HCT116 (cell line): ENCODE results near the gene ROR2. TPM values are rescaled to one million over a fixed set of nuclear protein-coding genes. Genes with fewer than 3 reads are reported as not detected.

Experiments used
- ATAC-seq: fragments of 200-7000 bp; cut with Tn5 transposase; 2 replicates; pipeline ENCODE4 v1.9.1; 2020; ENCODE audit warnings: mild to moderate bottlenecking, moderate library complexity
- BruUV-seq: library from RNA; stranded (reverse); fragments of 400-500 nt; replicated peaks from 2 replicates; lab custom pipeline; 2021; lab: Mats Ljungman, UMichigan
- CTCF ChIA-PET: fragments of 300-600 bp; sonication (Branson Sonifier 250); formaldehyde crosslinking; loops from one replicate; lab custom pipeline; 2021; ENCODE audit warnings: antibody characterized with exemption; lab: Charles Lee
- POLR2A ChIA-PET: fragments of 300-600, 350-600 bp; sonication (Branson Sonifier 250); formaldehyde crosslinking; loops from one replicate; lab custom pipeline; 2021; ENCODE audit warnings: antibody characterized with exemption; lab: Charles Lee
- RAD21 ChIA-PET, 2 experiments: fragments of 300-600 bp; sonication (Branson Sonifier 250); formaldehyde crosslinking; loops; one replicate each; lab custom pipeline; 2023; ENCODE audit warnings: low total read pairs in 2 of 2; ENCODE audit not compliant: uncharacterized antibody in 2 of 2, unreplicated experiment in 2 of 2, low non-redundant PET in 1 of 2; lab: Charles Lee
- DNase-seq: peaks from one replicate; pipeline ENCODE4 v3.0.0-alpha.2; 2010; ENCODE audit warnings: low read depth, low spot score
- H2AFZ ChIP-seq: fragments of 200-600 bp; shearing (Covaris generic), sonication (generic); 2 replicates; pipeline ENCODE4 v1.6.1; 2017; ENCODE audit warnings: low read depth, mixed run types, mixed read lengths, antibody characterized with exemption, low read length; ENCODE audit not compliant: poor library complexity, severe bottlenecking
- H3K27ac ChIP-seq: 2 replicates; pipeline ENCODE4 v1.5.1; 2012; ENCODE audit warnings: low read depth, low read length
- H3K27me3 ChIP-seq: fragments of 200-600 bp; sonication (generic); 2 replicates; pipeline ENCODE4 v1.6.1; 2016; ENCODE audit warnings: mixed run types, low read length, mixed read lengths; ENCODE audit not compliant: insufficient read depth
- H3K36me3 ChIP-seq, 2 experiments: fragments of 200-500 bp in 1 of 2; fragments of 200-600 bp in 1 of 2; sonication (Bioruptor generic) in 1 of 2; sonication (generic) in 1 of 2; 2 replicates each; pipeline versions ENCODE4 v1.5.1 to v1.6.1; 2014 to 2016; ENCODE audit warnings: low read length in 2 of 2, inconsistent platforms in 1 of 2, mixed read lengths in 1 of 2, mixed run types in 1 of 2; ENCODE audit not compliant: insufficient read depth in 2 of 2, control insufficient read depth in 1 of 2
- H3K4me1 ChIP-seq, 2 experiments: fragments of 200-600 bp in 1 of 2; sonication (generic) in 1 of 2; 2 replicates each; pipeline versions ENCODE4 v1.5.1 to v1.6.1; 2012 to 2017; ENCODE audit warnings: low read length in 2 of 2, inconsistent platforms in 1 of 2, mild to moderate bottlenecking in 1 of 2, mixed read lengths in 1 of 2, mixed run types in 1 of 2, moderate library complexity in 1 of 2; ENCODE audit not compliant: insufficient read depth in 2 of 2, control insufficient read depth in 1 of 2
- H3K4me2 ChIP-seq: fragments of 200-600 bp; sonication (generic); 2 replicates; pipeline ENCODE4 v1.6.1; 2017; ENCODE audit warnings: mixed run types, low read length, mixed read lengths
- H3K4me3 ChIP-seq, 2 experiments: fragments of 200-600 bp in 1 of 2; sonication (generic) in 1 of 2; replicated peaks in 1 of 2; 2 replicates each; pipeline ENCODE4 v1.5.1; 2011 to 2016; ENCODE audit warnings: low read length in 2 of 2, control low read depth in 1 of 2, low read depth in 1 of 2, mild to moderate bottlenecking in 1 of 2, mixed read lengths in 1 of 2, mixed run types in 1 of 2
- H3K79me2 ChIP-seq: fragments of 200-600 bp; sonication (generic); 2 replicates; pipeline ENCODE4 v1.6.1; 2017; ENCODE audit warnings: mild to moderate bottlenecking, mixed run types, low read length, moderate library complexity, mixed read lengths; ENCODE audit not compliant: insufficient read depth
- H3K9ac ChIP-seq: fragments of 200-600 bp; sonication (generic); 2 replicates; pipeline ENCODE4 v1.6.1; 2016; ENCODE audit warnings: low read length, mixed read lengths
- H3K9me2 ChIP-seq: fragments of 200-600 bp; sonication (generic), shearing (Covaris generic); 2 replicates; pipeline ENCODE4 v1.6.1; 2017; ENCODE audit warnings: mixed run types, mild to moderate bottlenecking, moderate library complexity; ENCODE audit not compliant: insufficient read depth
- H3K9me3 ChIP-seq, 2 experiments: fragments of 200-500 bp in 1 of 2; fragments of 200-600 bp in 1 of 2; sonication (Bioruptor generic) in 1 of 2; sonication (generic) in 1 of 2; 2 replicates each; pipeline ENCODE4 v1.6.1; 2014 to 2017; ENCODE audit warnings: low read length in 2 of 2, mixed read lengths in 2 of 2, inconsistent platforms in 1 of 2, low read depth in 1 of 2, mild to moderate bottlenecking in 1 of 2, mixed run types in 1 of 2, moderate library complexity in 1 of 2; ENCODE audit not compliant: control insufficient read depth in 1 of 2, insufficient read depth in 1 of 2
- H4K20me1 ChIP-seq: fragments of 200-600 bp; sonication (generic), shearing (Covaris generic); 2 replicates; pipeline ENCODE4 v1.6.1; 2017; ENCODE audit warnings: mixed run types, mild to moderate bottlenecking, moderate library complexity; ENCODE audit not compliant: insufficient read depth
- CBX3 ChIP-seq: IDR thresholded peaks from 2 replicates; pipeline ENCODE4 v1.6.1; 2012; ENCODE audit warnings: low read depth
- CEBPB ChIP-seq: IDR thresholded peaks from 2 replicates; pipeline ENCODE4 v1.6.1; 2012; ENCODE audit warnings: low read depth
- ELF1 ChIP-seq: IDR thresholded peaks from 2 replicates; pipeline ENCODE4 v1.6.1; 2012; ENCODE audit warnings: low read depth, borderline replicate concordance
- EZH2 ChIP-seq: fragments of 200-600 bp; sonication (generic); IDR thresholded peaks from 2 replicates; pipeline ENCODE4 v1.6.1; 2017; ENCODE audit warnings: antibody characterized with exemption, mixed run types
- FOSL1 ChIP-seq: IDR thresholded peaks from 2 replicates; pipeline ENCODE4 v1.6.1; 2012; ENCODE audit warnings: low read depth
- MAX ChIP-seq: IDR thresholded peaks from 2 replicates; pipeline ENCODE4 v1.6.1; 2012
- POLR2A ChIP-seq: IDR thresholded peaks from 2 replicates; pipeline ENCODE4 v1.7.0; 2011; ENCODE audit warnings: borderline replicate concordance; ENCODE audit not compliant: insufficient read depth, insufficient read length; ENCODE audit errors: extremely low read depth
- POLR2AphosphoS5 ChIP-seq: IDR thresholded peaks from 2 replicates; pipeline ENCODE4 v1.6.1; 2011; ENCODE audit warnings: mild to moderate bottlenecking, low read depth, low read length, moderate library complexity
- SIN3A ChIP-seq: IDR thresholded peaks from 2 replicates; pipeline ENCODE4 v1.6.1; 2012; ENCODE audit warnings: low read depth
- SRF ChIP-seq: IDR thresholded peaks from 2 replicates; pipeline ENCODE4 v1.6.1; 2012; ENCODE audit warnings: low read depth
- TCF7L2 ChIP-seq: IDR thresholded peaks from 2 replicates; pipeline ENCODE4 v1.7.0; 2011; ENCODE audit warnings: borderline replicate concordance, inconsistent platforms; ENCODE audit not compliant: insufficient read depth, insufficient read length; ENCODE audit errors: extremely low read depth
- ZFX ChIP-seq: fragments of 450-650 bp; IDR thresholded peaks from 2 replicates; pipeline ENCODE4 v1.6.1; 2017
- intact Hi-C: fragments of 100-400 bp; cut with micrococcal nuclease; formaldehyde crosslinking; loops from 2 replicates; pipeline ENCODE4 v1.10.0; 2022
- total RNA-seq: library from RNA; stranded (reverse); gene quantifications from one replicate; pipeline ENCODE4 v1.2.1, GENCODE V29; 2021; ENCODE audit not compliant: unreplicated experiment
- TF ChIP-seq, protein P1 (sequence below): IDR thresholded peaks from 2 replicates; pipeline ENCODE4 v1.6.1; 2012; ENCODE audit warnings: low read depth

The ROR2 gene
- total RNA-seq, 1 experiment from 2014 or later, result 15.7 TPM

DNA sequence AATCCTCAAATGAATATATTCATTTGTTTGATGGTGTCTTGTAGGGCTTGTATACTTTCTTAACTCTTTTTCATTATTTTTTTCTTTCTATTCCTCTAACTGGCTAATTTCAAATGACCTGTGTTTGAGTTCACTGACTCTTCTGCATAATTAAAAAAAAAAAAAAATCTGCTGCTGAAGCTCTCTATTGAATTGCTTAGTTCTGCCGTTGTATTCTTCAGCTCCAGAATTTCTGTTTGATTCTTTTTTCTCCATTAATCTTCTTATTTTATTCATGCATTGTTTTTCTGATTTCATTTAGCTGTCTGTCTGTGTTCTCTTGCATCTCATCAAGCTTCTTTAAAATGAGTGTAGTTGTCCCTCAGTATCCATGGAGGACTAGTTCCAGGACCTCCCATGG is 244.6 kb downstream of the ROR2 start:
- no peak overlapping the region for H2AFZ ChIP-seq
- no peaks in the 10 kb centered on the region for H3K79me2 ChIP-seq
- POLR2A ChIA-PET, result no interaction called here
- H4K20me1 ChIP-seq, result no peaks in the 10 kb centered on the region
- DNase-seq (no peak), ATAC-seq (no peak)
- H3K9me3 ChIP-seq, result no peaks in the 10 kb centered on the region
- H3K27ac ChIP-seq, result no peak overlapping the region
- no TSS peak for BruUV-seq
- intact Hi-C loops, result no loop called here
- H3K4me2 ChIP-seq, result no peak overlapping the region
- H3K9ac ChIP-seq, result no peak overlapping the region
- CTCF ChIA-PET, result no interaction called here
- H3K36me3 ChIP-seq, result no peaks in the 10 kb centered on the region
- TF ChIP-seq POLR2A (no peak), ZFX (no peak)
- TF ChIP-seq, all 23 proteins: peak for 0
- RAD21 ChIA-PET, result no interaction called here
- Histone ChIP-seq H3K4me1 (no peaks in the 10 kb centered on the region), H3K27me3 (no peaks in the 10 kb centered on the region), H3K9me2 (no peaks in the 10 kb centered on the region), H3K4me3 (no peak overlapping the region)

- Histone ChIP-seq H3K9me3 (no peaks in the 10 kb centered on the region), H3K9ac (no peak overlapping the region), H3K9me2 (no peaks in the 10 kb centered on the region), H3K4me2 (no peak overlapping the region), H3K4me1 (no peaks in the 10 kb centered on the region), H2AFZ (no peak overlapping the region), H3K79me2 (no peaks in the 10 kb centered on the region), H3K27me3 (no peaks in the 10 kb centered on the region), H4K20me1 (no peaks in the 10 kb centered on the region), H3K36me3 (no peaks in the 10 kb centered on the region), H3K4me3 (no peak overlapping the region), H3K27ac (no peak overlapping the region)
- DNase-seq (no peak), ATAC-seq (no peak)
- BruUV-seq, result no TSS peak
- TF ChIP-seq SRF, result no peak
- ChIA-PET POLR2A (no interaction called here), CTCF (no interaction called here), RAD21 (no interaction called here)
- intact Hi-C loops, result no loop called here
Observed at GRCh38 chr9:91700475-91700874, 249.6 kb downstream of the ROR2 start.

DNA sequence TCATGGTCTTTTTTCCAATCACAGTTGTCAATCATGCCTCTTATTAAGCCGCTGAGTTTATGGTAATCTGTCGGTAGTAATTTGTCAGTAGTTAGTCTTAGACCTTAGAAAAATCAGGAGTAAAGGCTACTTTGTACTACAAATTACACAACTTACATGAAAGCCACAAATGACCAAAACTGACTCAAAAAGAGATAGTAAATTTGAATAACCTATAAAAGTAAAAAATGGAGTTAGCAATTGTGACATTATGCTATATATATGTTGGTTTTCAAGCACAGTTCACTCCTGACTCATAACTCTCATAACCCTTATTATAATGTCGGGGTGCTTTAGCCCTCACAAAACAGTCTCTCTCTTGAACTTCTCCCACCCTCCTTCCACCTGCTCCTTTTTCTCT is 251.8 kb downstream of the ROR2 start:
- RAD21 ChIA-PET, result no interaction called here
- ATAC-seq, result no peak
- Histone ChIP-seq H3K4me3 (no peak overlapping the region), H2AFZ (no peak overlapping the region), H3K36me3 (no peaks in the 10 kb centered on the region), H3K79me2 (no peaks in the 10 kb centered on the region), H3K4me1 (no peaks in the 10 kb centered on the region), H3K9me2 (no peaks in the 10 kb centered on the region), H3K4me2 (no peak overlapping the region), H3K27ac (no peak overlapping the region), H3K9ac (no peak overlapping the region), H3K27me3 (no peaks in the 10 kb centered on the region), H4K20me1 (no peaks in the 10 kb centered on the region), H3K9me3 (no peaks in the 10 kb centered on the region)
- BruUV-seq, result no TSS peak
- POLR2A ChIA-PET, result no interaction called here
- DNase-seq, result no peak
- intact Hi-C loops, result no loop called here
- CTCF ChIA-PET, result no interaction called here
- TF ChIP-seq TCF7L2 (no peak), SIN3A (no peak), CEBPB (no peak), FOSL1 (no peak), EZH2 (no peak), POLR2AphosphoS5 (no peak), CBX3 (no peak), MAX (no peak), ELF1 (no peak)
- TF ChIP-seq, protein P1, sequence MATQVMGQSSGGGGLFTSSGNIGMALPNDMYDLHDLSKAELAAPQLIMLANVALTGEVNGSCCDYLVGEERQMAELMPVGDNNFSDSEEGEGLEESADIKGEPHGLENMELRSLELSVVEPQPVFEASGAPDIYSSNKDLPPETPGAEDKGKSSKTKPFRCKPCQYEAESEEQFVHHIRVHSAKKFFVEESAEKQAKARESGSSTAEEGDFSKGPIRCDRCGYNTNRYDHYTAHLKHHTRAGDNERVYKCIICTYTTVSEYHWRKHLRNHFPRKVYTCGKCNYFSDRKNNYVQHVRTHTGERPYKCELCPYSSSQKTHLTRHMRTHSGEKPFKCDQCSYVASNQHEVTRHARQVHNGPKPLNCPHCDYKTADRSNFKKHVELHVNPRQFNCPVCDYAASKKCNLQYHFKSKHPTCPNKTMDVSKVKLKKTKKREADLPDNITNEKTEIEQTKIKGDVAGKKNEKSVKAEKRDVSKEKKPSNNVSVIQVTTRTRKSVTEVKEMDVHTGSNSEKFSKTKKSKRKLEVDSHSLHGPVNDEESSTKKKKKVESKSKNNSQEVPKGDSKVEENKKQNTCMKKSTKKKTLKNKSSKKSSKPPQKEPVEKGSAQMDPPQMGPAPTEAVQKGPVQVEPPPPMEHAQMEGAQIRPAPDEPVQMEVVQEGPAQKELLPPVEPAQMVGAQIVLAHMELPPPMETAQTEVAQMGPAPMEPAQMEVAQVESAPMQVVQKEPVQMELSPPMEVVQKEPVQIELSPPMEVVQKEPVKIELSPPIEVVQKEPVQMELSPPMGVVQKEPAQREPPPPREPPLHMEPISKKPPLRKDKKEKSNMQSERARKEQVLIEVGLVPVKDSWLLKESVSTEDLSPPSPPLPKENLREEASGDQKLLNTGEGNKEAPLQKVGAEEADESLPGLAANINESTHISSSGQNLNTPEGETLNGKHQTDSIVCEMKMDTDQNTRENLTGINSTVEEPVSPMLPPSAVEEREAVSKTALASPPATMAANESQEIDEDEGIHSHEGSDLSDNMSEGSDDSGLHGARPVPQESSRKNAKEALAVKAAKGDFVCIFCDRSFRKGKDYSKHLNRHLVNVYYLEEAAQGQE, result no peak
